ENCODE data around the gene ZFAND4.
"Not testable (repeated sequence)": the region's sequence is repeated elsewhere in the genome, so short reads cannot be mapped to it uniquely, and the experiment has no call there.

Gene ZFAND4

DNA sequence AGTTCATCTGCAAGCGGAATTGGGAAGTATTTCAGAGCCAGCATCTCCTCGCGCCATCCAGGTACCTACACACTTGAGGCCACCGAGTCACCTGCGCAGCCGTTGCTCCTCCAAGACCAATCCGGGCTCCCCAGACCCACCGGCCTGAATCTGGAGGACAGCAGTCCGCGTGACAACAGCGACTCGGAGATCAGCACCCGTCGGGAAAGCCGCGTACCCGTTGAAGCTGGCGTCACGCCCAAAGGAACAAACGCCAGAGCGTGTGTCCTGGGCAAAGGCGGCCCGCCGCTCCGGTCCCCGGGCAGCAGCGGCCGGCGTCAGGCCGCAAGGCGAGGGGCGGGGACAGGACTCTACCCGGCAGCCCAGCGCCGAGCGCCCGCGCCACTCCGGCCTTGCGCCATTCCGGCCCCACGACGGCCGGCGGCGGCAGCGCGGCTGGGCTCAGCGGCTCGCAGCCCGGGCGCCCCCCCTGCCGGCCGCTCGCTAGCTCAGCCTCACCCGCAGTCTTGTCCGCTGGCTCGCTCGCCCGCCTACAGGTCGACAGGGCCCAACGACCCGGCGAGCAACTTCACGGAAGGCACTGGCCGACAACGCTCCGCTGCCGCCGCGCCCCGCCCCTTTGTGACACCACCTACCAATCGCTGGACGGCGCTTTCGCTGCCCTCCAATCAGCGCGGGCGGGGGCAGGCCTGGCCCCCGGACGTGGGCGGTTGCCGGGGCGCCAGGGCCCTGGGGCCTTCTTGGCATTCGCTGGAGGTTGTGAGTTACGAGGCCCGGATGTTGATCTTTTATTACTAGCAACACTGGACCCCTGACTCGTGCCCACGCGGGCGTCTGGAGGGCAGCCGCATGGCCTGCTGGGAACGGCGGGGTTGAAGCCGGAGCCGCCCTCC is at the start of gene ZFAND4:
Gene ZFAND4, minus strand, starts transcription at position 592 of the 893 bp plus-strand sequence. CDS start 9,047 bp downstream, outside the sequence.
- DNase-seq, result peak; percentile 95 to 96

DNA sequence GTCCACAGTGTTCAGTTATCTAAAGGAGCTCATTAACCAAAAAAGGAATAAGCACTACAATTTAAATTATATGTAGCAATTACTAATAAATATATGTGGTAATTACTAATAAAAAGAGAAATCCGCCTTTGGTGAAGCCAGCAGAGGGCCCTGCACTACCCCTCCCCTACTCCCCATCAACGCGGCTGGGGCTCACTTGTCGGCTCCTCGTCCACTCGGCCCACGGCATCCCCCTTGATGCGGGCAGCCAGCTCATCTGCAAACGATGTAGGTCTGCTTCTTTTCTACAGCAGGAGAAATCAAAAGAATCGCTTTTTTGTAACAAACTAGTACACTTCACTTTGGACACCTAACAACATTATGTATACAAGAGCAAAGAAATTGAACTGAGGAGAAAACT is 48.9 kb upstream of the ZFAND4 start:
- not testable (repeated sequence) for DNase-seq

DNA sequence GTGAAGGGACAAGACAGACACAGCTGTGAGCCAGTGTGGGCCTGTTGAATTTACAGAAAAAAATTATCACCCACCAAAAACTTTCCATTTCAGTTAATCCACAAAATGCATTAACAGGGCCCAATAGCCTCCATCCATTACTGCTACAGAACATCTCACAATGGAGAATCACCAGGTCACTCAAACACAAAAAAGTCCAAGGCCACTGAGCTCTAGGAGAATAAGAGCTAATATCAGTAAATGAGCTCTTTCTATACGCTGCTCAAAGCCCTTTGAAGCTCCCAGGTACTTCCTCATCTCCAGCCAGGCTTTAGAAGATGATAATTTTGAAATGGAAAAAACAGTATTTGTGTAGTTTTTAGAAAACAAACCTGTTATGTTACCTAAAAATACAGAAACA is 45.1 kb upstream of the ZFAND4 start:
- DNase-seq, result not testable (repeated sequence)

DNA sequence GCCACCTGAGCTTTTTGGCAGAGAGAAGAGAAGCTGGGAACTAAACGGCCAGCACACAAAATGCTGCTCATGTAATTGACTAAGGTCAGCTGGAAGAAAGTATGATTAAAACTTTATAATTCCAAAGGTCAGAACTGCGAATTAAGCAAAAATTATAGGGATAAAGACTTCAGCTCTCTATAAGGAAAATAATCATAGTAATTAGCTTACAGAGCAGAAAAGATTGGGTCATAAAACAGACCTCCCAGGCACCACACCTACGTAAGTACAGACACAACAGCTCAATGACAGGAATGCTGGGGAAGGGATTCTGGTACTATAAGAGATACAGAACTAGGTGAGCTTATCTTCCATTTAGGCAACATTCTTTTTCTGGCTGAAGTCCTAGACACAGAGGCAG is 44.5 kb upstream of the ZFAND4 start:
- not testable (repeated sequence) for DNase-seq

DNA sequence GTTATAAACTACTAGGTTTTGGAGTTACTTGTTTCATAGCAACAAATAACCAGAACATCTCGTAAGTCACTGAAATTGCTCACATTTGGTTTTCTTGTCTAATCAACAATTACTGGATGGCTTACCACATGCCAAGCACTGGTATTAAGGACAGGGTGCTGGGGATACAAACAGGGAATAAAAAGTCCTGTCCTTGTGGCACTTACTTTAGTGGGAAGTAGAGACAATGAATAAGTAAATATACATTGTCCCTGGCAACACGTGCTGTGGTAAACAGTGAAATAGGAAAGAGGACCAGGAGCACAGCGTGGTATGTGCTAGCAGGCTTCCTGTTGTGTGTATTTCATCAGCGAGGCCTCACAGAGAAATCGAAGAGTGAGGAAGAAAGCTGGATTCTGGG is 38.7 kb upstream of the ZFAND4 start:
- not testable (repeated sequence) for DNase-seq

DNA sequence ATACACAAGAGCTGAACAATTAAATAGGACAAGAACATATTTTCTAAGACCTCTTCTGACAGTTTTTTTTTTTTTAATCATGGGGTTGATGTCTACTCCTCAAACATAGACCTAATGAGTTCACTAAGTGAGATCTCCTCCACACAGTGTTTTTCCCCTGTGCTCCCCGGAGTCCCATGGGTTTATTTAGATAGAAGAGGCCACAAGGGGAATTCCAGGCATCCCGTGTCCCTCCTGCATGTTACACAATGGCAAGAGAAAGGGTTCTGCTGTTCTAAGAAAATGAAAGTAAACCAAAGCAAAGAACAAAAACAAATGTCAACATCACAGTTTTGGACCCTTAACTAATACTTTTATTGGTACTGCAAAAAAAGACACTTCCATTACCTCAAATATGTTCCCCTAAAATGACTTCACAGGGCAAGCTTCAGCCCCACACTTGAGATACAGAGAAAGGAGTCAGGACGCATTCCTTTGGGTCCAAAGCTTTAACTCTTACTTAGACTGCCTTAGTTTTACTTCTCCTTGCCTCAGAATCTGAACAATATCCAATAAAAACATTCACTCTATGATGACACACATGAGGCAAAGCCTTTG is 37.7 kb upstream of the ZFAND4 start:
- DNase-seq, result not testable (repeated sequence)

DNA sequence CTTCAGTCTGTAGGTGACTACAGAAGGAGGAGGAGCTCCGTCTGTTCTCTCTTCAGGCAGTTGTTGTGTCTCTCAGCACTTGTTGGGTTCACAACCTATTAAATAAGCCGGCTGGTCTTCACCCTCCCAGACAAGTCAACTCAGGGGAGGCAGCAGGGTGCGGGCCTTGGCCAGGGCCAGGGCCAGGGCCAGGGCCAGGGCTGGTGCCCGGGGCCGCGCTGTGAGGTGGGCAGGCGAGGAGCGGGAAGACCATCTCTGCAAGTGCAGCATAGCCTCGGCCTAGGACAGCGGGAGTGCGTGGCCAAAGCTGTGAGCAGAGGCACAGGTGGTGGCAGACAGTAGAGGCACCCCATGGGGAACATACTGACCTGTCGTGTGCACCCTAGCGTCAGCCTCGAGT is 5.9 kb upstream of the ZFAND4 start:
- not testable (repeated sequence) for DNase-seq

DNA sequence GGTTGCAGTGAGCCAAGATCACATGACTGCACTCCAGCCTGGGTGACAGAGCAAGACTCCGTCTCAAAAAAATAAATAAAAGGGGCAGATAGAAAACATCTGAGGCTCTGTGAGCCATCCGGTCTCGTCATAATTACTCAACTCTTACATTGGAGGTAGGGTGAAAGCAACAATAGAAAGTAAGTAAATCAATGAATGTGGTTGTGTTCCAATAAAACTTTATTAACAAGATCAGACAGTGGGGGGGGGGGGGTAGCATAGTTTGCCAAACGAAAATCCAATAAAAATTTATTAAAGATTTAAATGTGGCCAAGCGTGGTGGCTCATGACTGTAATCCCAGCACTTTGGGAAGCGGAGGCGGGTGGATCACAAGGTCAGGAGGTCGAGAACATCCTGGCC is 2.8 kb upstream of the ZFAND4 start:
- no peak for DNase-seq

DNA sequence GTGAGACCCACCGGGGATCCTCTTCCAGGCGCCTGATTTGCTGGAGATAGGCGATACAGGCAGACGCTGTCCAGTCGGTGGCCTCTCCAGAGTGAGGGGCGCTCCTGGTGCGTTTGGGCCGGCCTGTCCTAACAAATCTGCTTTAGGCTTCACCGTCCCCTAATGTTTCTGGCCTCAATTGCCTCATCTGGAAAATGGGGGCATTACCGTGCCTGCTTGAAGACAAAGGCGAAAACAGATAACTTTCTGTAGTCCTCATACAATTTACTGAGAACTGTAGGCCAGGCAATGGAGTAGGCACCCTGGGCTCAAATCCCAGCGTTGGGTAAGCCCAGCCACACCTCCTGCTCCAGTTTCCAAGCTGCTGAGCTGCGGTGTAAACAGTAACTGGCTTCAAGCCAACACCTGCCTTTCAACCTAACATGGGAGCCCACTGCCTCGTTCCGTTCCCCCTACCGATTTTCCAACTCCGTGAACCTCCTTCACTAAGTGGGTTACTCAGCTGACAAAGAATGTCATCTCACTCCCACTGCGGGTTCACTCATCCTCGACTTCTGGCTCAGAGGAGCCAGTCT is 589 bp upstream of the ZFAND4 start:
- no peak for DNase-seq

DNA sequence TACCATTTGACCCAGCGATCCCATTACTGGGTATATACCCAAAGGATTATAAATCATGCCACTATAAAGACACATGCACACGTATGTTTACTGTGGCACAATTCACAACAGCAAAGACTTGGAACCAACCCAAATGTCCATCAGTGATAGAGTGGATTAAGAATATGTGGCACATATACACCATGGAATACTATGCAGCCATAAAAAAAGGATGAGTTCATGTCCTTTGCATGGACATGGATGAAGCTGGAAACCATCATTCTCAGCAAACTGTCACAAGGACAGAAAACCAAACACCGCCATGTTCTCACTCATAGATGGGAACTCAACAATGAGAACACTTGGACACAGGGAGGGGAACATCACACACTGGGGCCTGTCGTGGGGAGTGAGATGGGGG is 1.3 kb downstream of the ZFAND4 start:
- DNase-seq, result not testable (repeated sequence)

DNA sequence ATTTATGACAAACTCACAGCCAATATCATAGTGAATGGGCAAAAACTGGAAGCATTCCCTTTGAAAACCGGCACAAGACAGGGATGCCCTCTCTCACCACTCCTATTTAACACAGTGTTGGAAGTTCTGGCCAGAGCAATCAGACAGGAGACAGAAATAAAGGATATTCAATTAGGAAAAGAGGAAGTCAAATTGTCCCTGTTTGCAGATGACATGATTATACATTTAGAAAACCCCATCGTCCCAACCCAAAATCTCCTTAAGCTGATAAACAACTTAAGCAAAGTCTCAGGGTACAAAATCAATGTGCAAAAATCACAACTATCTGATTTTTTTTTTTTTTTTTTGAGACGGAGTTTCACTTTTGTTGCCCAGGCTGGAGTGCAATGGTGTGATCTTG is 2.7 kb downstream of the ZFAND4 start:
- not testable (repeated sequence) for DNase-seq

DNA sequence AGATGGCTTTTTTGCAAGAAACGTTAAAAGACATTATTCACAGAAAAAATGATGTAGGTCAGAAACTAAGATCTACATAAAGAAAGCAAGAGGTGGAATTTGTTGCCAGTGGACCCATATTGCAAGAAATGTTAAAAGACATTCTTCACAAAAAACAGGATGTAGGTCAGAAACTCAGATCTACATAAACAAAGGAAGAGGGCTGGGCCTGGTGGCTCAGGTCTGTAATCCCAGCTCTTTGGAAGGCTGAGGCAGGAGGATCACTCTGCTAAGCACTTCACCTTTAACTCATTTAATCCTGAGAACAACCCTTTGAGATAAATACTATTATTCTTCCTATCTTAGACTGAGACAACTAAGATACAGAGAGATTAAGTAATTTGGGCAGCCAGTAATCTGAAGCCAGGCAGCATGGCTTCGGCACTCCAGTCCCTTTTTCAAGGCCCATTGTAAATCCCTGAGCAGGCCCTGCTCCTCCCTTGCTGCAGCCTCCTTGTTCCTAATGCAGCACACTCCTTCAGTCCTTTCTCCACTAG is 11.6 kb downstream of the ZFAND4 start:
- no peak for DNase-seq

DNA sequence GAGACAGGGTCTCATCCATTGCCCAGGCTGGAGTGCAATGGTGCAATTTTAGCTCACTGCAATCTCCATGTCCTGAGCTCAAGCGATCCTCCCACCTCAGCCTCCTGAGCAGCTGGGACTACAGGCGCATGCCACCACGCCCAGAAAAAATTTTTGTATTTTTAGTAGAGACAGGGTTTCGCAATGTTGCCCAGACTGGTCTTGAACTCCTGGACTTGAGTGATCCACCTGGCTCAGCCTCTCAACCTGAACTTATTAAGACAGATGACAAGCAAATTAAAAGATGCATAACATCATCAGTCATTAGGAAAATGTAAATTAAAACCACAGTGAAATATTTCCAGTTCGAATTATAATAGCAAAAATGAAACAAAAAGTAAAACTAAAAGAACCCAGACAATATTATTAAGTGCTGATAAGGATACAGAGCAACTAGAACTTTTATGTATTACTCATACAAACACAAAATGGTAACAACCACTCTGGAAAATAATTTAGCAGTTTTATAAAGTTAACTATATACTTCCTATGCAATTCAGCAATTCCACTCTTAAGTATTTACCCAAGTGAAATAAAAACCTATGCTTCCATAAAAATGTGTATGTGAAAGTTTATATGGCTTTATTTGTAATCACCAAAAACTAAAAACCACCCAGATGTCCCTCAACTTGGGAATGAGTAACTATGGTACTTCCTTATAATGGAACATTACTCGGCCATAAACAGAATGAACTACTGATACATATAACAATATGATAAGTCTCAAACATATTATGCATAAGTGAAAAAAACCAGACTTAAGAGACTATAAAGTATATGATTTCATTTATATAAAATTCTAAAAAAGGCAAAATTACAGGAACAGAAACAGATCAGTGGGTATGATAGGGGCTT is 15.3 kb downstream of the ZFAND4 start:
- no peak for DNase-seq

DNA sequence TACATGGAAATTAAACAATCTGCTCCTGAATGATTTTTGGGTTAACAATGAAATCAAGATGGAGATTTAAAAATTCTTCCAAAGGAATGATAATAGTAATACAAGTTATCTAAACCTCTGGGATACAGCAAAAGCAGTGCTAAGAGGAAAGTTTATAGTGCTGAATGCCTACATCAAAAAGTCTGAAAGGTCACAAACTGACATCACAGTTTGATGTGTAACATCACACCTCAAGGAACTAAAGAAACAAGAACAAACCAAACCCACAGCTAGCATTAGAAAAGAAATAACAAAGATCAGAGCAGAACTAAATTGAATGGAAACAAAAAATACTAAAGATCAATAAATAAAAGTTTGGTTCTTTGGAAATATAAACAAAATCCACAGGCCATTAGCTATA is 17.4 kb downstream of the ZFAND4 start:
- no peak for DNase-seq

DNA sequence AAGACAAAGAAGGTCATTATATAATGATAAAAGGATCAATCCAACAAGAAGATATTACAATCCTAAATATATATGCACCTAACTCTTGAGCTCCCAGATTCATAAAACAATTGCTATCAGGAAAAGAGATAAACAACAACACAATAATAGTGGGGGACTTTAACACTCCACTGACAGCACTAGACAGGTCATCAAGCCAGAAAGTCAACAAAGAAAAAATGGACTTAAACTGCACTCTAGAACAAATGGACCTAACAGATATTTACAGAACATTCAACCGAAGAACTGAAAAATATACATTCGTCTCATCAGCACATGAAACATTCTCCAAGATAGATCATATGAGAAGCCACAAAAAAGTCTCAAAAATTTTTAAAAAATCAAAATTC is 17.8 kb downstream of the ZFAND4 start:
- DNase-seq, result not testable (repeated sequence)

DNA sequence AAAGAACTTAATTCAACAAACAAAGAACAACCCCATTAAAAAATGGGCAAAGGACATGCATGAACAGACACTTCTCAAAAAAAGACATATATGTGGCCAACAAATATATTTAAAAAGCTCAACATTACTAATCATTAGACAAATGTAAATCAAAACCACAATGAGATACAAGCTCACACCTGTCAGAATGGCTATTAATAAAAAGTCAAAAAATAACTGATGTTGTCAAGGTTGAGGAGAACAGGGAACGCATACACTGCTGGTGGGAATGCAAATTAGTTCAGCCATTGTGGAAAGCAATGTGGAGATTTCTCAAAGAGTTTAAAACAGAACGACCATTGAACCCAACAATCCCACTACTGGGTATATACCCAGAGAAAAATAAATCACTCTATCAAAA is 19.1 kb downstream of the ZFAND4 start:
- DNase-seq, result no peak

DNA sequence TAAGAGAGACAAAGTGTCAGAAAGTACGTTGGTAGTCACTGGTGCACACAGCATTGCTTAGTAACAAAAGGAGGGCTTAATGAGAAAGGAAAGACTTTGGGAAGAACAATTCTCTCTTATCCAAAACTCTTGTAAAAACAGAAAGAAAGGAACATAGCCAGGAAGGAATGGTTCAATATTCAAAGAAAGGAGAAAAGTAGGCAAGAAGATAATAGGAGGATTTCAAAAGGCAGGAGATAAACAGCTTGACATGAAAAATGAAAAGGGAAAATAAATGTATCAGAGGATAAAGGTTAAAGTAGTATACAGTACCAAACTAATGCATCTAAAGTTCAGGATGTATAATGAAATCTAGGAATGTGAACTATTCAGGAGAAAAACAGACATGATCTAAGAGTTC is 20.1 kb downstream of the ZFAND4 start:
- no peak for DNase-seq

DNA sequence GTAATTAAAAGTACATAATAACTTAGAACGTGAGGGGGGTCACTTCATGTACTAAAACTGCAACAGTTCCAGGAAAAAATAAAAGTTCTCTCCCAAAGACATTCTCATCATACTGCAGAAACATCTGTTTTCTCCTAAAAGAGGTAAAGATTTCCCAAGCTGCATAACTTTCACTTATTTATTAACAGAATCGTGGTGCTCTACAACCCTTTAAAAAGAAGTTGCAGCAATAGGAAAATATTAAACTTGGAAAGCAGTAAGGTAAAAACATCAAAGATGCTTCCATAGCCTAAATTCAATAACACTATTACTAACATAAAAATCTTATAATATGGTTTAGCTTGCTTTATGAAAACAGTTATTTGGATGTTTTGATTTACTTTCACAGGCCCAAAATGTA is 23.3 kb downstream of the ZFAND4 start:
- DNase-seq, result no peak

DNA sequence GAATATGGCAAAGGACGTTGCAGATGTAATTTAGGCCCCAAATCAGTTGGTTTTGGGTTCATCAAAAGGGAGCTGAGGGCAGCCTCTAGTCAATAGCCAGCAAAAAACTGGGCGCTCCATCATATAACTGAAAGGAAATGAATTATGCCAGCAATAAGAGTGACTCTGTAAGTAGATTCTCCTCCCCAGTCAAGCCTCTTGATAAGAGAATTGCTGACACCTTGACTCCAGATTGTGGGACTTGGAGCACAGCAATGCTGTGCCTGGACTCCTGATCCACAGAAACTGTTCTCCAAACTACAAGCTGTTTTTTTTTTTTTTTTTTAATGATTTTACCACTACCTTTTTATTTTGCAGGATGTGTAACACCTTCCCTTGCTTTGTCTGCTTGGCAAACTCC is 25.5 kb downstream of the ZFAND4 start:
- no peak for DNase-seq

DNA sequence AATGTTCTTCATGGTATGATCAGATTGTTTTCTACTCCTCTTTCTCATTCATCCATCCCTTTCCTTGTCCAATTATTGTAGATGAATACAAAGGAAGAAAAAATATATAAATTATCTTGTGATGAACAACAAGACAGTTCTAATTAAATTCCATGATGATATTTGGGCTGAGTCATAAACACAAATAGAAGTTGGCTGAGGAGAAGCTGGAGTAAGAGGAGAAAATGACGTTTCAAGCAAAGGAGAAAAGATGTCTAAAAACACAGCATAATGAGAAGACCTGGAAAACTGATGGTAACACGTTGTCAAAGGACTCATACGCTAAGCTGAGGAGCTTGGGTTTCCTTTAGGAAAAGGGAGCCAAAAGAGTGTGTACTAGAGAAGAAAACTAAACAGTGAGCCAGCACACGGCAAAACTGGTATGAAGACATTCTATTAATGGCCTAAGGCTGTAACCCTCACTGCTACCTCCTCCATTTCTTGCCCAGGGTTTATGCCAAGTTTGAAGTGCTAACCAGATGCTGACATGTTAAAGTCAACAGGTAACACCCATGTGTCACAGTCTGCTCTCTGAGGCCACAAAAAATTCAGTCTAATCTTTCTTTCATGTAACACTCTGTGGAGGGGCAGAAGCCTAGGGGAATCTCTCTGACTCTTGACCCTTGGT is 26.1 kb downstream of the ZFAND4 start:
- DNase-seq, result no peak

DNA sequence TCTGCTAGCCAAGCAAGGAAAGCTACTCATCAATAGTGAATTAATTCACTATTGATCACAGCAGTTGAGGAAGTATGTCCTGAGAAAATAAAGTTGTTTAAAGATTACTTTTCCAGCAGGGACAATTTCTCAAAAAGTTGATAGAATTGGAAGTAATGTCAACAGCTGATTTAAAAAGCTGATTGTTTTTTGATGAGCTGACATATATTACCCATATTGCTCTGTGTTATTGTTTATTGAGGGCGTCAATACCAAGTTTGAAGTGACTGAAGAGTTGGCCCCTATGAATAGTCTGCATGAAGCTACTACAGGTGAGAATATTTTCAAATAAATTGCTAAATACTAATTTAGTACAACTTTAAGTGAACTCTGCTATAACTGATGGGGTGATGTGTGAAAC is 28.0 kb downstream of the ZFAND4 start:
- DNase-seq, result no peak

DNA sequence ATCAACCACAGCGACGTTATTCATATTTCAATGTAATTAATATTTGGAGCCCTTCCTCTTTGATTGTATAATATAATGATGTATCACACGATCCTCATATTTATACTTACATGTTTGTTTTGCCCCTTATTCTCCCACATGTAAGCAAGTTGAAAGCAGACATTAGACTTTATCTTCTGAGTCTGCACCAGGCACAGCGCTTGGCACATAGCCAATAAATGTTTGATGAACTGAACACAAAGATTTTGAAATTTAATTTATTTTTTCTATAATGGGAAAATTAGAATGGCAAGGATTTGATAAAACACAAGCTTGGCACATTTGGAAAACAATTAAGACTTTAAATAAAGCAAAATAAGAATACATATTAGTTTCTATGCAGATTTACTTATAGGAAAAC is 31.6 kb downstream of the ZFAND4 start:
- no peak for DNase-seq
